Activated naive CD4-positive, alpha-beta T cell treated with anti-CD3 and anti-CD28 coated beads, Interleukin-2, amount 50 U/mL, for 72 hours (primary cell): ENCODE measurements around the gene NOS1AP. TPM values are rescaled to one million over a fixed set of nuclear protein-coding genes. Genes with fewer than 3 reads are reported as not detected.
A peak's percentile ranks its signal among the peaks of the same experiment; 100 is the strongest.

Experiments
- ATAC-seq, 2 donors: fragments of 150-1000 bp; cut with Tn5 transposase; 2 replicates each; pipeline ENCODE4 v1.10.0; 2021; ENCODE audit warnings: mild to moderate bottlenecking in 2 of 2, moderate library complexity in 2 of 2
- DNase-seq, 2 donors: peaks; one replicate each; pipeline ENCODE4 v3.0.0; 2021 to 2022; ENCODE audit warnings: low spot score in 2 of 2
- H3K27ac Mint-ChIP-seq, 2 donors: one replicate each; pipeline ENCODE4 v1.8.0; 2022; ENCODE audit warnings: mild to moderate bottlenecking in 2 of 2, mixed read lengths in 2 of 2
- H3K36me3 Mint-ChIP-seq, 2 donors: one replicate each; pipeline ENCODE4 v1.8.0; 2022; ENCODE audit warnings: mixed read lengths in 2 of 2
- H3K9me3 Mint-ChIP-seq, 2 donors: one replicate each; pipeline ENCODE4 v1.8.0; 2022; ENCODE audit warnings: mixed read lengths in 2 of 2
- total RNA-seq, 2 donors: library from RNA; stranded (reverse); gene quantifications; one replicate each; pipeline ENCODE4 v1.2.3, GENCODE V29; 2022

The NOS1AP gene
- total RNA-seq, 2 donors from 2014 or later = 0.18 to 0.27 TPM

DNA sequence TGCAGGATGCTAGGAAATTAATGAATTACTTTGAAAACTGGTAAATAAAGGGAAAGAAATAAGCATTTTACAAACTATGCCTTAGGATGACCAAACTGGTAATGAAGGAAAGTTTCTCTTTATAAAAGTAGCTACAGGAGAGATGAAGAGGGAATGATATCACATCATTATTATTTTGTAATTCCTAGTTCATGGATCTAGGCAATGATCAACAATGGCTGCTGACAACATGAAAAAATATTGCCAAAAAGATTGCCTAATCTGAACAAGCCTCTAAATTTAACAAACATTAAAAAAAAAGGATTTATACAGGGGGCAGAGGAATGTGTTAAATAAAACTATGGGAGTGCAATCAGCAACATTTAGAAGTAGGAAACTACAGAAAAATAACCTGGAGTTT lies 38.9 kb downstream of the NOS1AP start:
- Mint-ChIP-seq H3K36me3 (peaks cover 0 to 16% of the 10 kb centered on the region in 2 donors), H3K27ac (no peak overlapping the region), H3K9me3 (peaks cover 14 to 16% of the 10 kb centered on the region in 2 donors)
- DNase-seq (no peak), ATAC-seq (no peak)

GRCh38 chr1:162110910-162111309 lies 41.4 kb downstream of the NOS1AP start:
- DNase-seq = no peak
- peaks cover 0 to 10% of the 10 kb centered on the region in 2 donors for H3K36me3 Mint-ChIP-seq
- no peak for ATAC-seq
- peaks cover 11 to 13% of the 10 kb centered on the region in 2 donors for H3K9me3 Mint-ChIP-seq
- H3K27ac Mint-ChIP-seq = no peak overlapping the region

GRCh38 chr1:162111572-162111971 lies 42.1 kb downstream of the NOS1AP start:
- DNase-seq (no peak), ATAC-seq (no peak)
- no peak overlapping the region for H3K27ac Mint-ChIP-seq
- H3K36me3 Mint-ChIP-seq = peaks cover 0 to 4% of the 10 kb centered on the region in 2 donors
- H3K9me3 Mint-ChIP-seq = peaks cover 11 to 13% of the 10 kb centered on the region in 2 donors

DNA sequence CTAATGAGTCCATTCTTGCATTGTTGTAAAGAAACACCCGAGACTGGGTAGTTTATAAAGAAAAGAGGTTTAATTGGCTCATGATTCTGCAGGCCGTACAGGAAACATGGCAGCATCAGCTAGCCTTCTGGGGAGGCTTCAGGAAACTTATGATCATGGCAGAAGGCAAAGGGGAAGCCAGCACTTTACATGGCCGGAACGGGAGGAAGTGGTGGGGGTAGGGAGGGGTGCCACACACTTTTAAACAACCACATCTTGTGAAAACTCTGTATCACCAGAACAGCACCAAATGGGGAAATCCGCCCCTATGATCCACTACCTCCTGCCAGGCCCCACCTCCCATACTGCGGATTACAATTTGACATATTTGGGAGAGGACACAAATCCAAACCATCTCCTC lies 43.9 kb downstream of the NOS1AP start:
- DNase-seq = no peak
- ATAC-seq = no peak
- Mint-ChIP-seq H3K9me3 (peaks cover 7 to 9% of the 10 kb centered on the region in 2 donors), H3K36me3 (no peaks in the 10 kb centered on the region), H3K27ac (no peak overlapping the region)

- Mint-ChIP-seq H3K36me3 (no peaks in the 10 kb centered on the region), H3K9me3 (no peaks in the 10 kb centered on the region), H3K27ac (no peak overlapping the region)
- no peak for DNase-seq
- no peak for ATAC-seq
Observed at GRCh38 chr1:162117039-162117774, 47.7 kb downstream of the NOS1AP start.

- ATAC-seq = no peak
- no peak for DNase-seq
- Mint-ChIP-seq H3K9me3 (no peaks in the 10 kb centered on the region), H3K27ac (no peak overlapping the region), H3K36me3 (no peaks in the 10 kb centered on the region)
Observed at GRCh38 chr1:162118063-162118462, 48.6 kb downstream of the NOS1AP start.

GRCh38 chr1:162128693-162129356 lies 59.3 kb downstream of the NOS1AP start:
- no peaks in the 10 kb centered on the region for H3K9me3 Mint-ChIP-seq
- H3K27ac Mint-ChIP-seq = no peak overlapping the region
- no peak for DNase-seq
- H3K36me3 Mint-ChIP-seq = no peaks in the 10 kb centered on the region
- ATAC-seq = no peak

- no peak overlapping the region for H3K27ac Mint-ChIP-seq
- H3K9me3 Mint-ChIP-seq = no peaks in the 10 kb centered on the region
- DNase-seq = no peak
- ATAC-seq = no peak
- no peaks in the 10 kb centered on the region for H3K36me3 Mint-ChIP-seq
Observed at GRCh38 chr1:162130308-162130707, 60.8 kb downstream of the NOS1AP start.

GRCh38 chr1:162131400-162132321 lies 62.2 kb downstream of the NOS1AP start:
- Mint-ChIP-seq H3K27ac (no peak overlapping the region), H3K9me3 (no peaks in the 10 kb centered on the region), H3K36me3 (no peaks in the 10 kb centered on the region)
- ATAC-seq = no peak
- no peak for DNase-seq

GRCh38 chr1:162133566-162133965 lies 64.1 kb downstream of the NOS1AP start:
- Mint-ChIP-seq H3K9me3 (no peaks in the 10 kb centered on the region), H3K36me3 (no peaks in the 10 kb centered on the region), H3K27ac (no peak overlapping the region)
- no peak for DNase-seq
- no peak for ATAC-seq

- no peak for ATAC-seq
- Mint-ChIP-seq H3K9me3 (no peaks in the 10 kb centered on the region), H3K36me3 (no peaks in the 10 kb centered on the region), H3K27ac (no peak overlapping the region)
- DNase-seq = no peak
Observed at GRCh38 chr1:162134646-162135045, 65.2 kb downstream of the NOS1AP start.

DNA sequence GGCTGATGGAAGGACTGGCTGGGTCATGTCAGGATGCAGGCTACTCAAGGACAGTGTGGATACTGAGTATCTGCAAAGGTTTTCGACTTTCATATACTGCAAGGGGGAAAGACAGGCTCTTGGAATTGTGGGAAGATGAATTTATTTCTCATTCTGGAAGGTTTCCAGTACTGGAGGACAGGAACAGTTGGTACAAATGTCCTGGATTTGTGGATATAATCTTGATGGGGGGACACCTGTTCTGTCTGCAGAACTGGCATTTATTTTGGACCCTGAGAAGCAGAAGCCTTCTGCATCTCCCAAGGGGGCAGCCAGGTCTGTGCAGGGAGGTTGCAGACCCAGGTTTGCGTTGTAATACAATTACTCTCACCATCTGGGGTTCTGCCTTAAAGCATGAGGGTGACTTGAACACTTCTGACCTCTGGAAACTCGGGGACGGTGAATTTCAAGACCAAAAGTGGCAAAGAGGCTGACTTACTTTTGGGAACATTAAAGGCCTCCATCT lies 65.8 kb downstream of the NOS1AP start:
- no peak overlapping the region for H3K27ac Mint-ChIP-seq
- H3K36me3 Mint-ChIP-seq = no peaks in the 10 kb centered on the region
- ATAC-seq = no peak

DNA sequence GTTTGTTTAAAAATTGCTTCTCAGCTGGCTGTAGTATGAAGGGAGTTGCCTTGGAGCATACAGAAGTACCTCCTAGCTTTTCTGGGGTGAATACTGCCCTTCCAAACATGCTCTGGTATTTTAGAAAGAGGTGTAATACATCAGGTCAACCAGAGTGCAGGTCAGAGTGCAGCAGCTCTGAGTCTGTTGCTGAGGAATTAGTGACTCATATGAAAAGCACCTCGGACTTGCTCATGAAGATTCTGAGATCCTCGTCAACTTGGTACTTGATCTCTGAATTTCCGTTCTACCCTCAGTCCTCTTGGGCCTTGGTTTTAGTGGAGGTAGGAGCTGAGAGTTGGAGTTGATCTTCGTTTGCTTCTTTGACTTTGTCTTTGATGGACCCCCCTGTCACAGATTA lies 67.3 kb downstream of the NOS1AP start:
- DNase-seq (no peak), ATAC-seq (no peak)
- Mint-ChIP-seq H3K9me3 (no peaks in the 10 kb centered on the region), H3K36me3 (no peaks in the 10 kb centered on the region), H3K27ac (no peak overlapping the region)

More for the DNA sequence above, 65.8 kb downstream of the NOS1AP start:
- no peaks in the 10 kb centered on the region for H3K9me3 Mint-ChIP-seq
- DNase-seq = no peak

DNA sequence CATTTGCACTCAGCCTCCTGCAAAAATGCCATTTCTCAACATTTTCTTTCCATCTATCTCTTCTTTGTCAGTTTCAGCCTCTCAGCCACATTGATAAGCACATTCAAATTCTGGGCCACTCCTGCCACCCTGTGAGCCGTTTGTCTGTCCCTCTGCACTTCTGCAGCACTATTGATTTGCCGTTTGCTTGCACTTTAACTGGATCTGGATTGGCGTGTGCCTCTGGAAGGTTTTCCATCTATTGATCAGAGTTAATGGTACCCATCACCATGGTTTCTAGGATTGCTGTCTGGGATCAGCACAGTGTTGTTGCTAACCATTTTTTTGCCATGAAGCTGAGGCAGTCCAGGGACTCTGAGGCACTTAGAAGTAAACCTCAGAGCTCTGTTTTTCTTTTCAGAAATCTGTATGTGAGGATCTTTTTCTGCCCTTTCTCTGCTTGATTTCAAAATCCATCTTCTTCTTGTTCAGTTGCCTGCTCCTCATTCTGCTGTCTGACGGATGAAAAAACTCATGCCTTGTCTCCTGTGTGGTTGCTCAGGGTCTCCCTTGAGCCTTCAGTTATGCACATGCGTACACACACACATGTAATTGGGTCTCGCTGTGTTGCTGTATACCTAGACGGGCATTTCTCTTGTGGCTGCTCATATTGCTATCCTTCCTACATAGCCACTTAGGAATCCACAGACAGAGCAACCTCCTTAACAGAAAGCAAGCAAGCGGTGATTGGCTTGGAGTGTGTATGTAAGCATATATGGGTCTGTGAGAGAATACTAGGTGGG lies 67.9 kb downstream of the NOS1AP start:
- Mint-ChIP-seq H3K36me3 (no peaks in the 10 kb centered on the region), H3K27ac (peak overlapping the region in 1 of 2 donors; percentile 16), H3K9me3 (no peaks in the 10 kb centered on the region)
- ATAC-seq (no peak), DNase-seq (no peak)

GRCh38 chr1:162138112-162138511 lies 68.6 kb downstream of the NOS1AP start:
- no peak for ATAC-seq
- DNase-seq = no peak
- no peaks in the 10 kb centered on the region for H3K9me3 Mint-ChIP-seq
- H3K27ac Mint-ChIP-seq = no peak overlapping the region
- H3K36me3 Mint-ChIP-seq = no peaks in the 10 kb centered on the region

DNA sequence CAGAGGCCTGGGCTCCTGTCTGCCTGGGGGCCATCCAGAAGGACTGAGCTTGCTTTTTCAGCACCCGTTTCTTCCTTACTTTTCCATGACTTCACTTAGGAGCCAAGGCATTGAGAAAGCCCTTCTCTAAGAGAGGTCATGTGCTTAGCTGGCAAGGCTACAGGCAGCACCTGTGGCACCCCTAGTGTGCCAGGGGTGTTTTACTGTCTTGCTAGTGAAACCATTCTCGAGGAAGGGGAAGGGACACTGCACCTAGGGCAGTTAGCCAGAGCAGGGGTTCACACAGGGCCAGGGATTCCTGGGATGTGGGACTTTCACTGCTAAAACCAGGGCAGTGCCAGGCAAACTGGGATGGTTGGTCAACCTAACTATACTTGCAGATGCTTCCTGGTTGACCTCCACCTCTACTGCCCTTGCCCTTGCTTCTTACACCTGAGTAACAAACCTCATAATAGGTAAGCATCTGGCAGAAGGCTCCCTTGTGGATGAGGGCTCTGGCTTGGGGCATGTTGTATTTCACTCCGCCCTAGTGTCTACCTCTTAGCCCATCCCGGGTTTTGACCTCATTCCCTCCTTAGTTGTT lies 69.2 kb downstream of the NOS1AP start:
- no peaks in the 10 kb centered on the region for H3K36me3 Mint-ChIP-seq
- H3K9me3 Mint-ChIP-seq = no peaks in the 10 kb centered on the region
- ATAC-seq (no peak), DNase-seq (no peak)
- H3K27ac Mint-ChIP-seq = no peak overlapping the region
